GM06990 (cell line): ENCODE measurements around the gene NDUFAF5.

ENCODE experiments used
- DNase-seq: peaks from one replicate; pipeline ENCODE4 v3.0.0-alpha.2; 2011; ENCODE audit not compliant: insufficient read length; ENCODE audit errors: extremely low read depth
- H3K27me3 ChIP-seq: replicated peaks from 2 replicates; pipeline ENCODE4 v1.6.0; 2011; ENCODE audit warnings: low read length; ENCODE audit not compliant: control insufficient read depth, insufficient read depth
- H3K36me3 ChIP-seq: 2 replicates; pipeline ENCODE4 v1.5.1; 2011; ENCODE audit warnings: low read length; ENCODE audit not compliant: control insufficient read depth, insufficient read depth
- H3K4me3 ChIP-seq: replicated peaks from 2 replicates; pipeline ENCODE4 v1.5.1; 2011; ENCODE audit warnings: low read depth, mild to moderate bottlenecking, control low read depth, low read length
- CTCF ChIP-seq: IDR thresholded peaks from 2 replicates; pipeline ENCODE4 v1.5.1; 2011; ENCODE audit warnings: low read length, control low read depth, mild to moderate bottlenecking, inconsistent platforms; ENCODE audit not compliant: insufficient read depth, poor library complexity, severe bottlenecking

NDUFAF5 gene

DNA sequence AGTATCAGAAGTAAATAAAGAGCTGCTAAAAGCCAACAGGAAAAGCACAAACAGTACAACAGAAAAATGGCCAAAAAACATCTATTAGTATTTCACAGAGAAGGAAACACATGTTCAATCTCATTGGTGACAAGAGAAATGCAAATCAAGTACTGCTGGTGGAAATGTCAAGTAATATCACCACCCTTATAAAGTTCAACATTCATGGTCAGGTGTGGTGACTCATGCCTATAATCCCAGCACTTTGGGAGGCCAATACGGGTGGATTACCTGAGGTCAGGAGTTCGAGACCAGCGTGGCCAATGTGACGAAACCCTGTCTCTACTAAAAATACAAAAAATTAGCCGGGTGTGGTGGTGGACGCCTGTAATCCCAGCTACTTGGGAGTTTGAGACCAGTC is 42.9 kb upstream of the NDUFAF5 start:
- TF ChIP-seq CTCF: no peak
- Histone ChIP-seq H3K4me3 (no peak overlapping the region), H3K36me3 (peaks cover 2% of the 10 kb centered on the region), H3K27me3 (no peaks in the 10 kb centered on the region)
- no peak for DNase-seq

DNA sequence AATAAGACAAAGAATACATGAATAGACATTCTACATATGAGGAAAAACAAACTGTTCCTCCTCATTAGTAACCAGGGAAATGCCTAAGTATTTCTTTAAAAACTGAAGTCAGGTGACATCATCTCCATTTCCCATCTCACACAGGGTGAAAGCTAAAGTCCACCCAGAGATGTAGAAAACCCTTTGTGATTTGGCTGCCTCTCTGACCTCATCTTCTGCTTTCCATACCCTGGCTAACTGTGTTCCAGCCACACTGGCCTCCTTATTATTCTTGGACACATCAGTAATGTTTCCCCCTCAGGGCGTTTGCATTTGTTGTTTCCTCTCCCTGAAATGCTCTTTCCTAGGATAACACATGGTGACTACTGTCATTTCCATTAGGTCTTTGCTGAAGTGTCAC is 40.5 kb upstream of the NDUFAF5 start:
- no peak overlapping the region for H3K4me3 ChIP-seq
- peaks cover 2% of the 10 kb centered on the region for H3K36me3 ChIP-seq
- H3K27me3 ChIP-seq: no peaks in the 10 kb centered on the region
- DNase-seq: no peak
- TF ChIP-seq CTCF: no peak

- Histone ChIP-seq H3K4me3 (no peak overlapping the region), H3K27me3 (no peaks in the 10 kb centered on the region), H3K36me3 (peaks cover 1% of the 10 kb centered on the region)
- DNase-seq: no peak
- TF ChIP-seq CTCF: no peak
These were observed 39.0 kb upstream of the NDUFAF5 start for GRCh38 chr20:13745784-13746183.

DNA sequence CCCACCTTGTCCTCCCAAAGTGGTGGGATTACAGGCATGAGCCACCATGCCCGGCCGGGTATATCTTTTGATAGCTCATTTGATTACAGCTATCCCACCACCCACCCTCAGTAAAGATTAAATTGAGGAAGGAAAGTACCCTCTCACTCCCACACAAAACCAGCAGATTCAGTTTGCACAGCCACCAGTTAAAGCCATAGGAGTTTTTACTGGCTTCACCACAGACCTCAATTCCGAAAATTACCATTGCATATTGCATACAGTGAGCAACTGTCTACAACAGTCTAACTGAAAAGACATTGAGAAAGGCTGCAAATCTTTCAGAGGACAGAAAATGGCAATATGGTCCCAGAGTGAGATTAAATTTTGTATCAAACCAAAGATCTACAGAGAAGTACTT is 35.0 kb upstream of the NDUFAF5 start:
- H3K4me3 ChIP-seq: no peak overlapping the region
- no peaks in the 10 kb centered on the region for H3K27me3 ChIP-seq
- DNase-seq: no peak
- TF ChIP-seq CTCF: no peak
- H3K36me3 ChIP-seq: no peaks in the 10 kb centered on the region; the same call in 1 of the 2 replicates

- no peak for DNase-seq
- H3K36me3 ChIP-seq: no peaks in the 10 kb centered on the region; the same call in none of the 2 replicates
- H3K4me3 ChIP-seq: no peak overlapping the region
- no peak for TF ChIP-seq CTCF
- H3K27me3 ChIP-seq: no peaks in the 10 kb centered on the region
These were observed 31.3 kb upstream of the NDUFAF5 start for GRCh38 chr20:13753436-13754036.

DNA sequence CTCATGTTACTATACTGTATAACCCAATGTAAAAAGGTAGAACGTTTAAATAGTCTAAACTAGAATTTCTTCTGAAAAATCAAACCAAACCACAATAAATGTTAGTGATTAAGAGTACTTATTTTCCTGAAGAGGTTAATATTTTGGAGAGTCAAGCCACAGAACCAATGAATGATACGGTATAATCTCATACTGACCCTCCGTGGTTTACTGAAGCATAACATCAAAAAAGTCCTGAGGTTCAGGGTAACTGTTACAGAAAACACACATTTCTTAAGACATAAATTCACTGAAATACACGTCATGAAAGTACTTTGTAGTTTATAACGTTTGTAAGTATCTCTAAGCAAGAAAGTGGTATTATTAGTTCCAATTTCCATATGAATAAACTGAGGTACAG is 29.0 kb upstream of the NDUFAF5 start:
- TF ChIP-seq CTCF: no peak
- Histone ChIP-seq H3K36me3 (no peaks in the 10 kb centered on the region; the same call in none of the 2 replicates), H3K4me3 (no peak overlapping the region), H3K27me3 (no peaks in the 10 kb centered on the region)
- no peak for DNase-seq
